ENCODE results near the gene RRN3. TPM values are rescaled to one million over a fixed set of nuclear protein-coding genes. Genes with fewer than 3 reads are reported as not detected.
"Not testable (repeated sequence)": the region's sequence is repeated elsewhere in the genome, so short reads cannot be mapped to it uniquely, and the experiment has no call there.

The RRN3 gene
- 10 to 100 TPM; 19.5 to 34.1 (median 24.8) TPM for total RNA-seq

- WGBS = 3% methylated on average over 47 of the region's 56 CpGs
- H3K4me3 ChIP-seq = peak within 1 kb of the TSS; percentile 56 to 73 (median 66)
- peak; percentile 97 for DNase-seq (ENCODE audit: extremely low spot score)
- H3K27ac ChIP-seq (replicated peaks in 1 of 4) = peak within 1 kb of the TSS; percentile 80 to 85 (median 81)
- H3K9me3 ChIP-seq; intact Hi-C loops (cut with DNase I); H3K27me3 ChIP-seq: not testable (repeated sequence)
- peak; percentile 94 for TF ChIP-seq POLR2AphosphoS5 (IDR thresholded peaks at IDR 0.05)
- TF ChIP-seq CTCF (IDR thresholded peaks at IDR 0.05) = peak in 1 of 3 experiments; percentile 4
- peak; percentile 38 for TF ChIP-seq POLR2A (IDR thresholded peaks at IDR 0.05; ENCODE audit: low read depth)
- TF ChIP-seq EP300 (IDR thresholded peaks at IDR 0.05) = peak; percentile 42
- H3K36me3 ChIP-seq = peaks cover 0 to 25% (median 14%) of the 10 kb centered on the region in 4 donors
- H3K4me1 ChIP-seq = peaks cover 12 to 26% (median 20%) of the 10 kb centered on the region in 4 donors
Measured at GRCh38 chr16:15093955-15094827, at the start of gene RRN3. Gene RRN3 (minus strand): TSS chr16:15094272. CDS start chr16:15094233, 39 bp downstream.

- WGBS = 9% methylated on average over 6 of the region's 26 CpGs
- peaks cover 66 to 90% (median 87%) of the 10 kb centered on the region in 4 donors for H3K4me1 ChIP-seq
- H3K36me3 ChIP-seq; DNase-seq (ENCODE audit: extremely low spot score); H3K9me3 ChIP-seq; intact Hi-C loops (cut with DNase I); H3K27me3 ChIP-seq: not testable (repeated sequence)
- peak overlapping the region; percentile 86 to 96 (median 92) for H3K27ac ChIP-seq (replicated peaks in 1 of 4)
- H3K4me3 ChIP-seq = peak overlapping the region; percentile 42 to 52 (median 44)
Measured at GRCh38 chr16:15143601-15144091, 49.6 kb upstream of the RRN3 start.

- intact Hi-C loops (cut with DNase I); H3K9me3 ChIP-seq; H3K36me3 ChIP-seq; H3K27me3 ChIP-seq; DNase-seq (ENCODE audit: extremely low spot score): not testable (repeated sequence)
- peak overlapping the region; percentile 42 to 52 (median 44) for H3K4me3 ChIP-seq
- H3K4me1 ChIP-seq = peaks cover 66 to 86% (median 82%) of the 10 kb centered on the region in 4 donors
- no CpG with 5 or more reads among the region's 26 CpGs for WGBS
- H3K27ac ChIP-seq (replicated peaks in 1 of 4) = peak overlapping the region; percentile 86 to 96 (median 92)
Measured at GRCh38 chr16:15142891-15143600, 49.0 kb upstream of the RRN3 start.

- DNase-seq (ENCODE audit: extremely low spot score); H3K9me3 ChIP-seq; intact Hi-C loops (cut with DNase I); H3K27me3 ChIP-seq; H3K36me3 ChIP-seq: not testable (repeated sequence)
- H3K4me1 ChIP-seq = peaks cover 63 to 82% (median 78%) of the 10 kb centered on the region in 4 donors
- 60% methylated on average over 6 of the region's 27 CpGs for whole genome bisulfite sequencing
- peak; percentile 38 to 56 for TF ChIP-seq POLR2AphosphoS5 (IDR thresholded peaks at IDR 0.05)
- peak overlapping the region; percentile 14 to 45 (median 42) for H3K4me3 ChIP-seq
- H3K27ac ChIP-seq (replicated peaks in 1 of 4) = peak overlapping the region; percentile 86 to 96 (median 92)
Measured at GRCh38 chr16:15142107-15142890, 48.2 kb upstream of the RRN3 start.

GRCh38 chr16:15141586-15141985, 47.5 kb upstream of the RRN3 start:
- Histone ChIP-seq H3K4me3 (peak overlapping the region; percentile 29 to 45 (median 42)), H3K27ac (replicated peaks in 1 of 4) (peak overlapping the region; percentile 86 to 96 (median 92))
- DNase-seq (ENCODE audit: extremely low spot score) = no peak

More at GRCh38 chr16:15141586-15141985, 47.5 kb upstream of the RRN3 start:
- TF ChIP-seq EP300 (IDR thresholded peaks at IDR 0.05) = no peak
- H3K36me3 ChIP-seq = no peaks in the 10 kb centered on the region
- H3K27me3 ChIP-seq = no peaks in the 10 kb centered on the region
- WGBS = 69% methylated on average over 11 of the region's 15 CpGs
- intact Hi-C loops (cut with DNase I) = no loop called here
- peaks cover 57 to 78% (median 74%) of the 10 kb centered on the region in 4 donors for H3K4me1 ChIP-seq
- no peaks in the 10 kb centered on the region for H3K9me3 ChIP-seq

Measured in esophagus muscularis mucosa (tissue), 4 donors.